NCI-H2029 treated with DMSO at 0.1 percent for 48 hours (cell line): ENCODE data around the gene SEPTIN10.

ENCODE experiments used
- DNase-seq: peaks from one replicate; lab custom pipeline; 2025; lab: John Stamatoyannopoulos, UW

Gene SEPTIN10

DNA sequence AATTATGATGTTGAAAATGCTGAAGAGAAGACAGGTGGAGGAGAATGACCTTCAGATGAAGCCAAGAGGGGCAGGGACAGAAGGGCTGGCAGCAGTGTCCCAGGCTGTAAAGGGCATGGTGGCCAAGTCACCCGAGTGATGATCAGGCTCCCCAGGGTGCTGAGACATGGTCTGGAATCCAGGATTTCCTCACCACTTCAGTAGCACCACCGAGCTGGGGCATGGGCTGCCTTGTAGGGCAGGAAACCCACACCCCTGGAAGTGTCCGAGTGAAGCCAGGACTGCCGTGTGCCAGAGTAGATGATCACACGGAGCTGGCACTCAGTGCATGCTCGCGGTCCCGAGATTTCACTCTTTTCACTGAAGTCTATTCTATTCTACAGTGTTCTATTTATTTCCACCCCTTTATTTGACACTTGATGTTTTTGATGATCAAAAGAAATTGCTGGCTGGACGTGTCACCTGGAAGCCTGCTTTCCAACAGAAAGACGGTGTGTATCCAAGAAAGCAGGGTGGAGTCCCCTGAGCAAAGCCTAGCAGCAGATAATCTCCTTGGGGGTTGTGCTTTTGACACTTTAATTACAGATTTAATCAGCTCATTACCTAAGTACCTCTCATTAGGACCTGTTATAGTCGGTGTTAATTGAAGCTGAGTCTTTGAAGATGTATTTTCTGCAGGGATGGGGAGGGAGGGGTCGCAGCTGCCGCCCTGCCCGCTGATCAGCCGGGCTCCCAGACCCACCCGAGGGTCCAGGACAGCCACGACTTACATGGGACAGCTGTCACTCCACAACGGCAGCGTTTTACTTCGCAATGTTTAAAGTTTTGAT is 92.3 kb downstream of the SEPTIN10 start:
- no peak for DNase-seq

DNA sequence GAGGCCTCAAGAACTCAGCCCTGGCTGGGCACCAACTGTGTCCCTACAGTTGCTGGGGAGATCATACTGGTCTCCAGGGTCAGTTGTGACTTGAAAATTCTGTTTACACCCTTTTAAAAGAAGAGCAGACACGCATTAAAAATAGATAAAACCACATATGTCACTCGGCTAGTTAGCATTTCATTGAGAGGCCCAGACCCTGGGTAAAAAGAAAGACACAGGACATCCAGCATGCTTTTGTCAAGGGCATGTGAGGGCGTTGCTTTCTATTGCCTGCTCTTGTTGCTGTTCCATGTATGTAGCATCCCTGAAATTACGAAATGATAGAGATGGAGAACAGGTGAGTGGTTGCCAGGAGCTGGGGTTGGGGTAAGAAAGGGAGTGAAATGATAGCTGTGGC is 94.3 kb downstream of the SEPTIN10 start:
- no peak for DNase-seq

DNA sequence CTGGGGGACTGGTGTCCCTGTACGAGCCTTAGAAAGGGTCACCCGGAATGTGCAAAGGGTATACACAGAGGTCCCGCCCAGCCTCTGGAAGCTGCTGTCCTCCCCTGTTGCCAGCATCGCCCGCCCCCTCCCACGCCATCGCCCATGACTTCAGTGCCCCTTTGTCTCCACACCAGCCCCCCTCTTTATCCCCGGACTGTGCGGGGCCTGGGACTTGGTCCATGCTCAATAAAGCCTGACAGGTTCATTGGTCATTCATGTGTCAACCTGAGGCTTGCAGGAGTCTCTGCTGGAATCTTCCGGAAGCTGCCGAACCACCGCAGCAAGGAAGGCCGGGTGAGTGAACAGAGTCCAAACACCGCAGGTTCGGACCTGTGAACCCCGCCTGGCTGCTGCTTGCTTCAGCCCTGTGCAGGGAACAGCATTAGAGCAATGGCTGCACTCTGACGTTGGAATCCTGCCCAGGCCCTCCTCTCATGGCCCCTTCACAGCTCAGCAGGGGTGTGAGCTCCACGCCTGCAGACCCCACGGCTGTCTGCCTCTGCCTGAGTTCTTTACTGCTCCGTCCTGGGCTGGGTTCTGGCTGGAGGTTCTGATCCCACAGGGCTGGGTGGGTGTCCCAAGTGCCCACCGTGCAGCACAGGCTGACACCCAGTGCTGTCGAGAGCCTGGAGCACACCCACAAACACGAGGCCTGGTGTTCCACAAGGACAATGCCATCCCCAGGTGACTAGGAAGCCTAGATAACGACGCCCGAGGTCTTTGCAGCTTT is 96.5 kb downstream of the SEPTIN10 start:
- DNase-seq: no peak

DNA sequence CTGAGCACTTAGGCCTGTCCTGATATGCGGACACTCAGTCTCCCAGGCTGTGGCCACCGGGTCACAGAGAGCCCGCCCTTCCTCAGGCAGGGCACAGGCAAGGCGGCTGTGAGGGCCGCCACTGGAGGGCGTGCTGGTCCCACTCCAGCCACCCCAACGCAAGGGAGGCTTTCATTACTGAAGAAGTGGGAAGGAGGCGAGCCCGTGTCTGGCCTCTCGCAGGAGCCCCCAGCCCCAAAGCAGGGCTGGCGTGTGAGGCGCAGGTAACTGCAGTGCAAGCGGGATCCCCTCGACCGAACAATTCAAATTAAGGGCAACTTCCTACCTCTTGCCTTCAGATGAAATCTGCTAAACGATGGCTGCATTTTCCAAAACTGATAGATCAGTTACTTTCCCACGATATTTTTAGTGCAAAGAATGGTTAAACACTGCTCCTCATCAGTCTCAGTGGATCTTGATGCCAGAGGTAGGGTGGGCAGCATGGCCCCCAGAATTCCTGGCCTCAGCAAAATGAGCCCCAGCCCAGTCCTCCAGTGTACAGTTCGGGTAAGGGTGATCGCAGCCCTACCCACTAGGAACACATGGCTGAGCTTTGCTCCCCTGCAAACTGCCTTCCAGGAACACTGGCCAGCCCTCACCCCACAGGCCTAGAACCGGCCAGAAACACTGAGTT is 97.2 kb downstream of the SEPTIN10 start:
- DNase-seq: no peak

DNA sequence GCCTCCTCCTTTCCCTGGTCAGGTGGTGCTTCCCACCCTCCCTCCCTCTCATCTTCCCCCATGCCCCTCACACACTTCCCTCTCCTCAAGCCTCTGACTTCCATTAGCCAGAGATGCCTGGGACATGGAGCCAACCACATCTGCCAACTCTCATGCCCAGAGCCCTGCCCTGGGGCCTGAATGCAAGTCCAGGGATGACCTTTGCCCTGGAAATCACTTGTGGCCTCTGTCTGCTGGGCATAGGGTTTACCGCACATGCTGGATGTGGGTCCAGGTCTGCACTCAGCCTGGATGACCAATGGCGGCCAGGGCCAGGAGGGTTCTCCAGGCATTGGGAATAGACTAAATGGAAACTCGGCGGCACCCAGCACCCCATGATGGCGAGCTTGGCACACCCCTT is 98.9 kb downstream of the SEPTIN10 start:
- DNase-seq: no peak

DNA sequence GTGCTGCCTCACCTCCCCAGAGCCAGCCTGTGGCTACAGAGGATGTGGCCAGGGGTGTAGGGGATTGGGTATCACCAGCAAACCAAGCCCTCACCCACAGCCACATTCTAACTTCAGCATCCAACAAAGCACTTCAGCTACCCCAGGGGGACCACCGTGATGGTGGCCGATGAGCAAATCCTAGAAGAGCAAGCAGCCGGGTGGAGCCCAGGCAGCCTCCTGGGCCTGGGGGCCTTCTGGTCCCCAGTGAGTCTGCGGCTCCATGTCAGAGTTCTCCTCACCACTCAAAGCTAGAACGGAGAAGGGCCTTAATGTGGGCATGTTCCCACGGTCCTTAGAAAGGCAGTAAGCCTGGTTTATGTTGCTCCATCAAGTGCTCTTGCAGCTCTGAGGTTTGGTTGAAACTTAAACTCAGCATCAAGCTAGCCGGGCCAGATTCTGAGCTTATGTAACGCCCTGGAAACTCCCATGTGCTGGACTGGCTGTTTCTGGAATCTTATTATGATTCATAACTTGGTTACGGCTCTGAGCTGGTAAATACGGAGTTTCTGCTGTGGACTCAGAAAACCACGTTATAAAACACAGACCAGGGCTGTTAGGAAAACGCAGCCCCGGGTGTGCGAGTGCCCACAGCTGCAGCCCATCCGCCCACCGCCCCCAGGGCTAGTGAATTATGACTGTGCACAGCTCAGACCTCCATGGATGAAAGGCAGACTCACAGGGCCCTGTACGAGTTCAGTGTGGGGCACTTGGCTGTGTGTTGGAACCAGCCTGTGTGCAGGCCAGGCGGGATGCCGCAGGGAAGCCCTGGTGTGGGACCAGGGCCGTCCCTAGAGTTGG is 99.8 kb downstream of the SEPTIN10 start:
- no peak for DNase-seq

DNA sequence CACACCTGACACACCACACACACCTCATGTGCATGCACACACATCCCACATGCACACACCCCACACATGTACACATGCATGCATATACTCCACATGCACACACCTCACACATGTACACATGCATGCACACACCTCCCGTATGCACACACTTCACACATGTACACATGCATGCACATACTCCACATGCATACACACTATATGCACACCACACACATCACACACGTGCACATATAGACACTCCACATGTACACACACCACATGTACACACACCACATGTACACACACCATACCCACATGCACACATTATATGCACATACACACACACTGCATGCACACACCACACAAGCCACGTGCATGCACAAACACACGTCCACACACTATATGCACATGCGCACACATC is 100.5 kb downstream of the SEPTIN10 start:
- no peak for DNase-seq

DNA sequence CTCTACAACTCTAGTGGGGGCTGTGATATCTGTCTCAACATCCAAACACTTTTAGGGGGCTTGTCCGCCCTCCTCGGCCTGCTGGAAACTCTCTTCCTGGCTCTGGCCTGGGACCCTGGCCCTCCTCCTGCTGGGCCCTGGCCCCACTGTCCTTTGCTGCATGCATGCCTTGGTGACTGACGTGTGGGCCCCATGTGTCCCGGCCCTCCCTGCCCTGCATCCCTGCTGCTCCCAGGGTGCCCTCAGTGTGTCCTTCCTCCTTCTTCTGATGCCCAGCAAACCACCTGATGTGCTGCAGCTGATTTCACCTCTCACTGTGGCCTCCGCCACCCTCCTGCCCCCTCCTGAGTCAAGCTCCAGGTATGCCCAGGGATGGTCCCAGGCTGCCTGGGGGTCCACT is 101.7 kb downstream of the SEPTIN10 start:
- no peak for DNase-seq

DNA sequence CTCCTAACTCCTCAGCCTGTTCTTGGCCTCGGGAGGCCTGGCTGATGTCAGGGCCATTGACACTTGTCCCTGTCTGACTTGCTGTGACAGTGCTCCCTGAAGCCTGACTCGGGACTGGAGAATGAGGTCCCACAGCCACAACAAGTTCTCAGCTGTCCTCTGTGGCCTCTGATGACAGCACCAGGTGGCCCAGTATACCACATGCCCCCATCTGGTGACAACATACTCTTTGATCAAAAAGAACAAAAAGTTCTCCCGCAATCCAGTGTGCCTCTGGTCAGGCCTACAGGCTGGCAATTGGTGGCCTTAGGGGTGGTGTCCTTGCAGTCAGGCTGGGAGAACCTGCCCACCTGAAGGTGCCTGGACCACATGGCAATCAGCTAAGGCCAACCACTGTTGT is 102.6 kb downstream of the SEPTIN10 start:
- DNase-seq: no peak

DNA sequence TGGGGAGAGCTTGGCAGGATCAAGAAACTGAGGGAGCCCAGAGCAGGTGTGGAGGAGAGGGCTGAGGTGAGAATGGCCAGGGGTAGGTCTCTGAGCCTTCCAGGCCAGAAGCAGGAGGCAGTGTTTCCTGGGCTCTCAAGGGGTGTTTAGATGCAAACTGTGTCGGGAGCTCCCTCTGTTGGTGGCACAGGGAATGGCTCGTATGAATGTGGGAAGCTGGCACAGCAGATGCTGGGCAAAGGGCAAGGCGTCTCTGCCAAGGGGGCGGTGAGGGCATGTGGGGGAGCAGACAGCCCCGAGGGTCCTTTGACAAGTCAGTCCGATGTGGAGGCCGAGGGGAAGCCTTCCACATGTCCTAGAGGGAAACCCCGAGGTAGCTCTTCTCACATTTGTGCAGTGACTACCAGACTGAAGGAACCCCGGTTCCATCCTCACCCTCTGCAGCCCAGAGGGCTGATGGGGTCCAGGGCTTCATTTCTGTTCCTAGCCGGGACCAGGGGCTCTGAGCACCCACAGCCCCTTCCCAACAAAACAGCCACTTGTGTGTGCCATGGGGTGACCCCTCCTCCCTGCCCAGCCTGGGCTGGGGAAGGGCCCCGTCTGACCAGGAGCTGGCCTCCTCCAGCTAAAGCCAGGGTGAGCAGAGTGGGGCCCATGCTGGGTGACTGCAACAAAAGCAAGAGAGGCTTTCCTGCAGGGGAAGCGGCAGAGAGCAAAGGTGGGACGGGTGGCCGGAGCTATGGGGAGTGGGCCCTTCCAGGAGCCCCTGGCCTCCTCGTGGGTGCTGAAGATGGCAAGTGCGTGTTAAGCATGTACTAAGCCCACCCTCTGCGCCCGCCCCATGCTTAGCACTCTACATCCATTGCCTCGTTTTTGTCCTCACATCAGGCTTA is 103.4 kb downstream of the SEPTIN10 start:
- peak; percentile 48 for DNase-seq

DNA sequence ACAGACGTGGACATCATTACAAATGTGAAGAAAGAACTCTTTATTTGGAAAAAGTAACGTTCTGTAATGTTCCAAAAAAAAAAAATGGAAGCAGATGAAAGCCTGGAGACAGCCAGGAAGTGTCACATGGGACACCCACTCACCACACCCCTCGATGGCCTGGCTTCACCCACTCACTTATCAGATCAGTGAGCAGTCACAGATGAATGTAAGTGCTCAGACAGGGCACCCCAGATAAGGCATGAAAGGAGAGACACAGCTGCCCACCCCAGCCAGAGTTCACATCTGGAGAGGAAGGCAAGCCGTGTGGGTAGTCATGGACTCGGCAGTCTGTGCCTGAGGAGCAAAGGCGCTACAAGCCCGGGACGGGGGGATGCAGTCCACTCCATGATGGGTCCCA is 105.2 kb downstream of the SEPTIN10 start:
- DNase-seq: no peak

DNA sequence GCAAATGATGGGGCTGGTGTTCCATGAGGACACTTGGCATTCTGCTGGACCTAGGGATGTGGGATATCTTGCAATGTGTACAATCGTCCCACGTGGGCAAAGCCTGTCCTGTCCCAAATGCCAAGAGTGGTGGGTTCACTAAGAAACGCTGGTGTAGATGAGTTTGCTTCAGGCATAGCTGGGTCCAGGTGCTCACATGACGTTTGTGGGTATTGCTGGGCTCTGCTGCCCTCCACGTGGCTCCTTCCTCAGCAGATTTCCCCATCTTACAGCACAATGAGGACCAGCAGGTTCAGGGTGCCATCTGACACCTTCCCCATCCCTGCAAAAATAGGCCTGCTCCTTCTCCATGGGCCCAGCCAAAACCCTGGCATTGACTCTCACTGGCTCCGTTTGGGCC is 105.9 kb downstream of the SEPTIN10 start:
- no peak for DNase-seq

DNA sequence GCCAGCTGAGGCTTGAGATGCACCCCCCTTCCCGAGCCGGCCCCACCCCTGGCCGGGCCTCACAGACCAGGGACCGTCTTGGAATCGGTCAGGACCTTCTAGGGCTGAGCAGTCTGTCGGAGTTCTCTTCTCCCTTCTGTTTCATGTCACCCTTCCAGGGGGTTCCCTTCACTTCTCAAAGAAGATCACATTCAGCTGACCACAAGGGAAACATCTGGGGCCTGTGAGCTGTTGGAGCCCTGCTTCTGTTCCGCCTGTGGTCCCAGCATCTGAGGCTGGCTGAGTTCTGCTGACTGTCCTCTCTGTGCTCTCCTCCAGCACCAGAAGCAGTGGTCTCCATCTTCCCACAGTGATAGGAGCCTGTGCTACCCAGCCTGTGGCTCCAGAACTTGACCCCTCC is 106.5 kb downstream of the SEPTIN10 start:
- no peak for DNase-seq

DNA sequence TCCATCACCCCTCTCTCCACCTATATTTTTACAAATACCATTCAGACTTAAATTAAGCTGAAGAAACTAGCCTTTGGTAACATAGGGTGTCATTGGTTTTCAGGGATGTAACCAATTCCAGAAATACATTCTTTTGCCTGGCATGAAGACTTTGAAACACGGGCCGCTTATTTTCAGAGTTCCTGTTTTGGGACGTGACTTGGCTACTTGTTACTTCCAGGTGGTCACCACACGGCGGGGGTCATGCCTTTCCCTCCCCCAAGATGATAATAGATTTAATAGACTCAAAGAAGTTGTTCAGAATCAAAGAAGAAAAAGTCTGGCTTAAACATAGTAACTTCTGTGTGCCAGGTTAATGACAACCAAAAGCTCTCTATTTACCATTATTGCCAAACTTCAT is 110.6 kb downstream of the SEPTIN10 start:
- no peak for DNase-seq

DNA sequence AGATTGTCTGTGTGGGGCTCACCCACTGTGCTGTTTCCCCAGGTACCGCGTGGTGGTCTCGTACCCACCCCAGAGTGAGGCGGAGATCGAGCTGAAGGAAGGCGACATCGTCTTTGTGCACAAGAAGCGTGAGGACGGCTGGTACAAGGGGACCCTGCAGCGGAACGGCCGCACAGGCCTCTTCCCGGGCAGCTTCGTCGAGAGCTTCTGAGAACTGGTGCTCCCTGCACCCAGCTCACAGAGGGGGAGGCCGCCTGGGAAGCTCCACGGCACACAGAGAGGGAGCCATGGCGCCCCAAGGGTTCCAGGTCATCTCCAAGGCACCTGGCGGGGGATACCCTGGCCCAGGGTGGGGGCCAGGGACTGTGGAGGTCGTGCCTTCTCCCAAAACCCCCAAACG is 112.3 kb downstream of the SEPTIN10 start:
- no peak for DNase-seq

DNA sequence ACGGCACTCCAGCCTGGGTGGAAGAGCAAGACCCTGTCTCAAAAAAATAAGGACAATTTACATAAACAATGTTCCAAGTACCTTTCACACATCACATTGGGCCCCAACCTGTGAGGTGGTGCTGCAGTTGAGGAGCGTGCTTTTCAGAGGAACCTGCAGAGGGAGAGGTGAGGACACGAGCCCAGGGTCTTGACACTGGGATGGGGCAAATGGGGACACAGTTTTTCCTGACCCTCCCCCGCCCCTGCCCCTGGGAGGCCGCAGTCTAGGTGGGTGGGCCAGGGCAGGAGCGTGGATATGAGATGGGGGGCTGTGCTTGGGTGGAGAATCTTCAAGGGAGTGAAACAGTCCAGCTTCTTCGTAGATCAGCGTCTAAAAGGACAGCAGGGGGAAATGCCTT is 112.9 kb downstream of the SEPTIN10 start:
- no peak for DNase-seq

DNA sequence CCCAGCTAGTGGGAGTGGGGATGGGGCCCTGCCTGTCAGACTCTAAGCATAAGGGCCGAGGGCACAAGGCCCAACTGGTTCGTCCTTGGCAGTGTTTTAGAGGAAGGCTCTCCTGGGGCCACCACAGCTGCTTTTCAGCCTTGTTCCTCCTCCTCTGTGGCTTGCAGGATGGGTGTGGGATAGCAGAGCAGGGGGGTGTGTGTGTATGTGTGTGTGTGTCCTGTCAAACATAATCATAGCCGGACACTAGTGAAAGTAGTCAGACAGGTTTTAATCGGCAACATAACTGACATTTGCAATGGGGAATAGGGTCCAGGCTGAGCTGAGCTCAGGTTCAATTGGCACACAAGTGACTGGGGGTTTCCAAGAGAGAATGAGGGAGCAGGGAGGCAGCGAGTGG is 114.2 kb downstream of the SEPTIN10 start:
- DNase-seq: no peak

DNA sequence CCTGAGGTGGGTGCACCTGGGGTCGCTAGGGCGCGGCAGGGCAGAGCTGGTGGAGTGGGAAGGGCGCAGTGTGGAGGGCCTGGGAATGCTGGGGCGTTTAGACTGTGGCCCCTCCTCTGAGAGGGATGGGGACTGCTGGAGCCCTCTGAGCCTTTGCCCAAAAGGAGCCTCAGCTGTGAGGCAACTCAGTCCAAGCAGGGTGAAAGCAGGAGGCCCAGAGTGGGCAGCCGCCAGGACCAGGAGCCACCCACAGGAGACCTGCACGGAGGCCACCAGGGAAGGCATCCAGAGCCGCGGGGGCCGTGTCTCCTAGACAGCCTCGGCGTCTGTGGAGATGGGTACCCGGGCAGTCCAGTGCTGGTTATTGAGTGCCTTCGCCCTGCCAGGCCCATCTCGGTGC is 114.9 kb downstream of the SEPTIN10 start:
- no peak for DNase-seq

DNA sequence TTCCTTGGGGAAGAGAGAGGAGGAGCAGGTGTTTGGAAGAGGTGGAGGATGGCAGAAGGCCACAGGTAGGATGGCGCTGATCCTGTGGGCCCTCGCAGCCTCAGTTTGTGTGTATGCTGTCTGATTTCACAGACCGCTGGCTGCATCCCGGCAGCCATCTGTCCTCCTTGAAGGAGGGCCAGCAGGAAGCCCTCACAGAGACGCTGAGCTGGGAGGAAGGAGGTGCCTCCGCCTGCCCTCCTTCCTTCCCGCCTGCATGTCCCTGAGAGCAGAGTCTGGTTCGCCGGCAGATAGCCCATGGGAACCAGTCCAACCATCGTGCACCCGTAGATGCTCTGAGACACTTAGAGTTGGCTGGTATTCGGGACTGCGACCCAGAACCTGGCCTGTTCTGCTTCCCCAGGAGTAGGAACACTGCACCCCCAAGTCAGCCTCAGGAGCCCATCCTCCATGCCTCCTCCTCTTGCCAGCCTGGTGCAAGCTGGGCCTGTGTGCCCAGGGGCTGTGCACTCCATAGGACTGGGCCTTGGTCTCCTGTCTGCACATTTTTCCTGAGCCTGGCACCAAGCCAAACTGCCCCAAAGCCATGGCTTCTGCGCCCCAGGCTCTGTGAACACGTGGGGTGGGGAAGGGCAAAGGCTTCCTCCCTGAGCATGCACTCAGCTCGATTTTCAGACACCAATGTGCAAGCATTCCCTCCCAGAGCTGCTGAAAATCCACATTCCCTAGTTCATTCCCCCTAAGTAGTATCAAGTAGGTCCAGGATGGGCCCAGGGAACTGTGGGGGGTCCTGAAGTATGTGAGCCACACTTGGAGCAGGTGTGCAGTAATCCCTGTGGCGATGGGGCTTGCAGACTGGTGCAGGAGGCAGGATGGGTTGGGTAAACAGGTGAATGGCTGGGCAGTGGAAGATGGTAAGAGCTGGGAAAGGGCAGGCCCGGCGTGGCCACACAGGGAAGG is 115.6 kb downstream of the SEPTIN10 start:
- DNase-seq: no peak

DNA sequence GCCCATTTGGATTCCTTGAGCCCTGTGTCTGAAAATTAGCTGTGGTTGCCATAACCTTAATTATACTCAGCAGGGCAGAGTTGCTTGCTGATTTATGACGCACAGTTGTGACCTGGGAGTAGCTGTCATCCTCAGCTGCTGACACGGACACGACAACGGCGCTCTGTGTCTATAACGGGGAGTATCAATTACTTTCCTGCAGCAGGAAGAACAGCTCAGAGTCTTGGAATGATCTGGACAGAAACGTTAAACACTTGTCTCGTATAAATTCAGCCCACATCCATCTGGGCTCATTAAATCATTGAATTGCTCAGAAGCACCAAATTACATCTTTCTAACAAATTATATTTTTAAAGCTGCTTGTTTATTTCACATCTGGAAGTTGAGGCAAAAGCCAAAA is 116.3 kb downstream of the SEPTIN10 start:
- DNase-seq: no peak
